Lung (tissue), 12 donors: ENCODE measurements around the gene SAE1. TPM values are rescaled to one million over a fixed set of nuclear protein-coding genes. Genes with fewer than 3 reads are reported as not detected.

Experiments used
- ATAC-seq: fragments of 200-7000 bp; cut with Tn5 transposase; one replicate; pipeline ENCODE4 v1.9.1; 2020; ENCODE audit warnings: moderate number of reproducible peaks; ENCODE audit not compliant: insufficient read depth, low FRiP score
- DNase-seq, 3 donors: peaks; one replicate each; pipeline ENCODE4 v3.0.0-alpha.2; 2013 to 2017
- H3K27ac ChIP-seq, 2 donors: one replicate each; pipeline ENCODE4 v1.5.1; 2013; ENCODE audit warnings: mild to moderate bottlenecking in 2 of 2, moderate library complexity in 2 of 2, control low read depth in 1 of 2, inconsistent platforms in 1 of 2, low read depth in 1 of 2, low read length in 1 of 2
- H3K27me3 ChIP-seq, 3 donors: one replicate each; pipeline ENCODE4 v1.5.1; 2013; ENCODE audit warnings: low read length in 2 of 3; ENCODE audit not compliant: control insufficient read depth in 3 of 3, insufficient read depth in 3 of 3
- H3K36me3 ChIP-seq, 4 donors: one replicate each; pipeline ENCODE4 v1.5.1; 2013; ENCODE audit warnings: low read length in 4 of 4, mild to moderate bottlenecking in 1 of 4, moderate library complexity in 1 of 4; ENCODE audit not compliant: control insufficient read depth in 4 of 4, insufficient read depth in 4 of 4
- H3K4me1 ChIP-seq, 5 donors: one replicate each; pipeline ENCODE4 v1.5.1; 2013; ENCODE audit warnings: low read length in 5 of 5, mild to moderate bottlenecking in 2 of 5, moderate library complexity in 1 of 5; ENCODE audit not compliant: control insufficient read depth in 5 of 5, insufficient read depth in 5 of 5
- H3K4me3 ChIP-seq: one replicate; pipeline ENCODE4 v1.5.1; 2013; ENCODE audit warnings: mild to moderate bottlenecking, control low read depth, moderate library complexity
- H3K9ac ChIP-seq, 2 donors: one replicate each; pipeline ENCODE4 v1.5.1; 2013; ENCODE audit warnings: low read length in 2 of 2, control low read depth in 1 of 2; ENCODE audit not compliant: insufficient read depth in 1 of 2
- H3K9me3 ChIP-seq, 4 donors: one replicate each; pipeline ENCODE4 v1.5.1; 2013; ENCODE audit warnings: low read length in 3 of 4, mild to moderate bottlenecking in 1 of 4, moderate library complexity in 1 of 4; ENCODE audit not compliant: control insufficient read depth in 4 of 4, insufficient read depth in 3 of 4
- WGBS, 2 donors: extraction: QIAGEN DNeasy Blood & Tissue Kit; methylation state at CpG; one replicate each; pipeline ENCODE4 v1.1.7; 2013; 5-methylcytosine and 5-hydroxymethylcytosine counted together
- polyA plus RNA-seq, 2 donors: library from polyadenylated mRNA; stranded (reverse); fragments of 200-250 nt; gene quantifications; one replicate each; pipeline ENCODE4 v1.2.1, GENCODE V29; 2013
- total RNA-seq, 2 donors: library from RNA; depleted of rRNA in 1 of 2; stranded (reverse); fragments of >200 nt in 1 of 2; gene quantifications; one replicate each; pipeline ENCODE4 v1.2.1, GENCODE V29; 2014 to 2021
- TF ChIP-seq, protein P1 (sequence below): IDR thresholded peaks from 2 replicates; pipeline ENCODE4 v1.5.1; 2012; ENCODE audit warnings: mild to moderate bottlenecking; ENCODE audit errors: control extremely low read depth, extremely low read depth
- donor health status: control.
- donor health status: control.
- donor health status: Bipolar disorder and iron deficiency.
- donor health status: healthy.
- donor health status: DM: yes; HTN: yes; CAD: no.

Gene SAE1
- total and polyA plus RNA-seq, 4 donors = 28.6 to 58.1 (median 55.9) TPM

DNA sequence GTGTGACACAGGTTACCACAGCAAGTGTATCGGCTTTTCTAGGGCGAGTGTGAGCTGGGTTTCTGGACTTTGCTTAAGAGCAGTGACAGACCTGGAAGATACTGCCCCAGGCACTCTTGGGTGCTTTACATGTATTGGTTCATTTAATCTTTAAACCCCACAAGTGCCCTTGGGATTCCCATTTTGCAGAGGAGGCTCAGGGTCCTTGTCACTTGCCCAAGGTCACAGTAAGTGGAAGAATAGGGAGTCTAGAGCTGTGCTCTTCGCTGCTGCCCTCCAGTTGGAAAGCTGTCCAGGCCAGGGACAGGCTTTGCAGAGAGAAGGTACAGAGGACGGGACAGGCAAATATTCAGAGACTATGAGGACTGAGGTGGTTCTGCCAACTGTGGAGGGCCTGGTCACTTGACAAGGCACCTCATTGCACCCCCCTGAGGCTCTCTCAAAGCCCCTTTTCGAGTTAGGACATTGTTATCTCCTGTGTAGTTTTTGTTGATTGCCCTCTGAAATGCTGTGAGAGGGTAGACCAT lies 57.9 kb downstream of the SAE1 start:
- Histone ChIP-seq H3K9ac (no peak overlapping the region), H3K36me3 (peaks cover 0 to 11% (median 4%) of the 10 kb centered on the region in 4 donors), H3K9me3 (no peaks in the 10 kb centered on the region), H3K27ac (peak overlapping the region in 1 of 2 donors; percentile 74), H3K4me1 (peaks cover 8 to 27% (median 11%) of the 10 kb centered on the region in 5 donors), H3K27me3 (no peaks in the 10 kb centered on the region), H3K4me3 (no peak overlapping the region)
- TF ChIP-seq, protein P1, sequence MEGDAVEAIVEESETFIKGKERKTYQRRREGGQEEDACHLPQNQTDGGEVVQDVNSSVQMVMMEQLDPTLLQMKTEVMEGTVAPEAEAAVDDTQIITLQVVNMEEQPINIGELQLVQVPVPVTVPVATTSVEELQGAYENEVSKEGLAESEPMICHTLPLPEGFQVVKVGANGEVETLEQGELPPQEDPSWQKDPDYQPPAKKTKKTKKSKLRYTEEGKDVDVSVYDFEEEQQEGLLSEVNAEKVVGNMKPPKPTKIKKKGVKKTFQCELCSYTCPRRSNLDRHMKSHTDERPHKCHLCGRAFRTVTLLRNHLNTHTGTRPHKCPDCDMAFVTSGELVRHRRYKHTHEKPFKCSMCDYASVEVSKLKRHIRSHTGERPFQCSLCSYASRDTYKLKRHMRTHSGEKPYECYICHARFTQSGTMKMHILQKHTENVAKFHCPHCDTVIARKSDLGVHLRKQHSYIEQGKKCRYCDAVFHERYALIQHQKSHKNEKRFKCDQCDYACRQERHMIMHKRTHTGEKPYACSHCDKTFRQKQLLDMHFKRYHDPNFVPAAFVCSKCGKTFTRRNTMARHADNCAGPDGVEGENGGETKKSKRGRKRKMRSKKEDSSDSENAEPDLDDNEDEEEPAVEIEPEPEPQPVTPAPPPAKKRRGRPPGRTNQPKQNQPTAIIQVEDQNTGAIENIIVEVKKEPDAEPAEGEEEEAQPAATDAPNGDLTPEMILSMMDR = no peak
- DNase-seq (no peak), ATAC-seq (no peak)
- WGBS, 2 donors = 74 to 91% methylated on average over 5 of the region's 5 CpGs

DNA sequence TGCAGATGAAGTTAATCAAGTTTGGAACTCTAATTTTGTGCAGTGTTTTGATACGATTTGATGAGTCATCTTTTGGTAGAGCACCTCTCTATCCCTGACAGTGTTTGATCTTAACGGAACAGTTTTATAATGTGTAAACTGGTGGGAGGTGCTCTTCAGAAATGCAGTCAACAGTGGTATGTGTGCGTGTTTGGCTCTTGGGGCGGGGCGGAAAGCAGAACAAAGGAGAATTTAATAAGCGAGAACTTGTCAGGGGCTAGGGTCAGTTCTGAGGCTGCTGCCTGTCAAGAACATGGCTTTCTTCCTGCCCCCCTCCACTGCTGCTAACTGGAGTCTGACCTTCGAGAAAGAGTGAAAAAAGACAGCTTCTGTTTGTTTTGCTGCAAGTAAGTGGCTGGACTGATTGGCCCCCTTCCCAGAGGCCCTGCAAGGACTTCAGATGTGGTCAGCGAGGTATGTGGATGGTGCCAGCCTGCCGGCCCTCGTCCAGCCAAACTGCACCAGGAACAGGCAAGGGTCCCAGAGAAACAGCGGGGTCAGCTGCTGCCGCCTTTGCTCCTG lies 59.6 kb downstream of the SAE1 start:
- Histone ChIP-seq H3K27ac (peak overlapping the region; percentile 13 to 84), H3K4me1 (peaks cover 8 to 27% (median 11%) of the 10 kb centered on the region in 5 donors), H3K27me3 (no peaks in the 10 kb centered on the region), H3K36me3 (peaks cover 0 to 9% (median 4%) of the 10 kb centered on the region in 4 donors), H3K4me3 (no peak overlapping the region), H3K9ac (no peak overlapping the region), H3K9me3 (no peaks in the 10 kb centered on the region)
- 35 to 77% methylated on average over 12 of the region's 12 CpGs for WGBS, 2 donors
- DNase-seq (peak; percentile 72 to 86 (median 77)), ATAC-seq (peak; percentile 43)
- TF ChIP-seq, protein P1 = no peak

- Histone ChIP-seq H3K9me3 (no peaks in the 10 kb centered on the region), H3K27me3 (no peaks in the 10 kb centered on the region), H3K4me1 (peaks cover 0 to 8% (median 4%) of the 10 kb centered on the region in 5 donors), H3K4me3 (no peak overlapping the region), H3K36me3 (peaks cover 7 to 13% (median 10%) of the 10 kb centered on the region in 4 donors), H3K9ac (no peak overlapping the region), H3K27ac (no peak overlapping the region)
- TF ChIP-seq, protein P1 = no peak
- 70 to 75% methylated on average over 1 of the region's 1 CpG for WGBS, 2 donors
- ATAC-seq (no peak), DNase-seq (no peak)
Measured at GRCh38 chr19:47195434-47195833, 64.8 kb downstream of the SAE1 start.
